ENCODE measurements around the gene DUSP6.

GRCh38 chr12:89334548-89335169, 17.6 kb downstream of the DUSP6 start:
- TF ChIP-seq POLR2A (IDR thresholded peaks at IDR 0.05) = no peak
- TF ChIP-seq CTCF (IDR thresholded peaks at IDR 0.05) = no peak
